ENCODE results near the gene EHMT2. TPM values are rescaled to one million over a fixed set of nuclear protein-coding genes. Genes with fewer than 3 reads are reported as not detected.

The EHMT2 gene
- total RNA-seq, 1 experiment from 2014 or later = 68.3 TPM

GRCh38 chr6:31851485-31851832, 46.0 kb downstream of the EHMT2 start:
- ChIA-PET POLR2A (ENCODE audit: unreplicated experiment) (no interaction called here), CTCF (no interaction called here)
- H3K36me3 ChIP-seq (ENCODE audit: low read depth) = no peaks in the 10 kb centered on the region
- H3K4me2 ChIP-seq = no peak overlapping the region
- intact Hi-C loops (cut with micrococcal nuclease; ENCODE audit: unreplicated experiment) = no loop called here
- H4K20me1 ChIP-seq (ENCODE audit: insufficient read depth) = no peaks in the 10 kb centered on the region
- H3K4me3 ChIP-seq = no peak overlapping the region
- no peak overlapping the region for H2AFZ ChIP-seq
- peaks cover 11% of the 10 kb centered on the region; the same call in 1 of the 2 replicates for H3F3A ChIP-seq (ENCODE audit: insufficient read depth, low read depth)
- no peaks in the 10 kb centered on the region for H3K4me1 ChIP-seq (replicated peaks; ENCODE audit: insufficient read depth)
- DNase-seq = no peak
- no peaks in the 10 kb centered on the region for H3K79me2 ChIP-seq (ENCODE audit: low read depth)
- H3K27ac ChIP-seq = no peak overlapping the region
- TF ChIP-seq CTCF (conservative IDR thresholded peaks at IDR 0.05) (no peak), EZH2 (IDR thresholded peaks at IDR 0.05; ENCODE audit: low read depth) (no peak)
- no peaks in the 10 kb centered on the region for H3K9me3 ChIP-seq (ENCODE audit: insufficient read depth, low read depth)
- H3K27me3 ChIP-seq (ENCODE audit: insufficient read depth, low read depth) = no peaks in the 10 kb centered on the region
- no peaks in the 10 kb centered on the region for H3K9me2 ChIP-seq (ENCODE audit: insufficient read depth)
- BruUV-seq (replicated peaks) = no TSS peak

GRCh38 chr6:31850765-31851484, 46.6 kb downstream of the EHMT2 start:
- no peaks in the 10 kb centered on the region for H3K36me3 ChIP-seq (ENCODE audit: low read depth)
- no peaks in the 10 kb centered on the region for H3K4me1 ChIP-seq (replicated peaks; ENCODE audit: insufficient read depth)
- no peak overlapping the region for H3K27ac ChIP-seq
- no peaks in the 10 kb centered on the region for H3K9me2 ChIP-seq (ENCODE audit: insufficient read depth)
- no peaks in the 10 kb centered on the region for H3K79me2 ChIP-seq (ENCODE audit: low read depth)
- H2AFZ ChIP-seq = no peak overlapping the region
- H3K4me2 ChIP-seq = no peak overlapping the region
- intact Hi-C loops (cut with micrococcal nuclease; ENCODE audit: unreplicated experiment) = no loop called here
- no peaks in the 10 kb centered on the region for H4K20me1 ChIP-seq (ENCODE audit: insufficient read depth)
- H3K27me3 ChIP-seq (ENCODE audit: insufficient read depth, low read depth) = no peaks in the 10 kb centered on the region
- BruUV-seq (replicated peaks) = no TSS peak
- no peaks in the 10 kb centered on the region for H3K9me3 ChIP-seq (ENCODE audit: insufficient read depth, low read depth)
- POLR2A ChIA-PET (ENCODE audit: unreplicated experiment) = no interaction called here
- TF ChIP-seq EZH2 (IDR thresholded peaks at IDR 0.05; ENCODE audit: low read depth) = no peak
- TF ChIP-seq CTCF (conservative IDR thresholded peaks at IDR 0.05) = no peak
- H3F3A ChIP-seq (ENCODE audit: insufficient read depth, low read depth) = peaks cover 11% of the 10 kb centered on the region; the same call in 1 of the 2 replicates
- H3K4me3 ChIP-seq = no peak overlapping the region
- CTCF ChIA-PET = no interaction called here
- no peak for DNase-seq

GRCh38 chr6:31847276-31847978, 50.1 kb downstream of the EHMT2 start:
- Histone ChIP-seq H3K27me3 (ENCODE audit: insufficient read depth, low read depth) (no peaks in the 10 kb centered on the region), H2AFZ (no peak overlapping the region), H3K4me2 (no peak overlapping the region), H3K9me3 (ENCODE audit: insufficient read depth, low read depth) (no peaks in the 10 kb centered on the region), H3K79me2 (ENCODE audit: low read depth) (no peaks in the 10 kb centered on the region), H3K4me1 (replicated peaks; ENCODE audit: insufficient read depth) (no peaks in the 10 kb centered on the region), H3K9me2 (ENCODE audit: insufficient read depth) (no peaks in the 10 kb centered on the region), H3K4me3 (no peak overlapping the region), H4K20me1 (ENCODE audit: insufficient read depth) (no peaks in the 10 kb centered on the region), H3K27ac (no peak overlapping the region), H3K36me3 (ENCODE audit: low read depth) (no peaks in the 10 kb centered on the region), H3F3A (ENCODE audit: insufficient read depth, low read depth) (peaks cover 20% of the 10 kb centered on the region; the same call in 1 of the 2 replicates)
- no TSS peak for BruUV-seq (replicated peaks)
- ChIA-PET CTCF (interaction anchor here (0.6 kb wide), 1 partner anchor 117 kb away, joined by 3 read pairs; no protein-coding TSS in a partner anchor), POLR2A (ENCODE audit: unreplicated experiment) (interaction anchor here (0.9 kb wide), 1 partner anchor 170 kb away, joined by 5 read pairs; no protein-coding TSS in a partner anchor)
- DNase-seq = no peak
- intact Hi-C loops (cut with micrococcal nuclease; ENCODE audit: unreplicated experiment) = no loop called here
- TF ChIP-seq CTCF (conservative IDR thresholded peaks at IDR 0.05) (no peak), EZH2 (IDR thresholded peaks at IDR 0.05; ENCODE audit: low read depth) (no peak)
